Karpas-422 (cell line): ENCODE measurements around the gene PXMP4. TPM values are rescaled to one million over a fixed set of nuclear protein-coding genes. Genes with fewer than 3 reads are reported as not detected.

Source experiments
- DNase-seq: peaks from one replicate; pipeline ENCODE4 v3.0.0-alpha.2; 2015
- H2AFZ ChIP-seq: fragments of 200-600 bp; sonication (generic); 2 replicates; pipeline ENCODE4 v1.6.1; 2014; ENCODE audit warnings: antibody characterized with exemption, low read length, mixed read lengths
- H3K27ac ChIP-seq: fragments of 200-600 bp; sonication (generic); 2 replicates; pipeline ENCODE4 v1.5.1; 2014; ENCODE audit warnings: mild to moderate bottlenecking, low read length, moderate library complexity
- H3K27me3 ChIP-seq: fragments of 200-600 bp; sonication (generic); 2 replicates; pipeline ENCODE4 v1.6.1; 2014; ENCODE audit warnings: low read length, mixed read lengths
- H3K36me3 ChIP-seq: fragments of 200-600 bp; sonication (generic); 2 replicates; pipeline ENCODE4 v1.6.1; 2014; ENCODE audit warnings: low read length, mixed read lengths; ENCODE audit not compliant: insufficient read depth
- H3K4me1 ChIP-seq: fragments of 200-600 bp; sonication (generic); 2 replicates; pipeline ENCODE4 v1.6.1; 2014; ENCODE audit warnings: mild to moderate bottlenecking, low read length, mixed read lengths
- H3K4me2 ChIP-seq: fragments of 200-600 bp; sonication (generic); 2 replicates; pipeline ENCODE4 v1.6.1; 2014; ENCODE audit warnings: low read length, low read depth, mild to moderate bottlenecking; ENCODE audit not compliant: poor library complexity, severe bottlenecking
- H3K4me3 ChIP-seq: fragments of 200-600 bp; sonication (generic); 2 replicates; pipeline ENCODE4 v1.5.1; 2014; ENCODE audit warnings: mild to moderate bottlenecking, antibody characterized with exemption, low read length, mixed read lengths
- H3K79me2 ChIP-seq: fragments of 200-600 bp; sonication (generic); 2 replicates; pipeline ENCODE4 v1.6.1; 2014; ENCODE audit warnings: mild to moderate bottlenecking, low read length, mixed read lengths
- H3K9ac ChIP-seq: fragments of 200-600 bp; sonication (generic); 2 replicates; pipeline ENCODE4 v1.6.0; 2014; ENCODE audit warnings: low read length
- H3K9me2 ChIP-seq: fragments of 200-600 bp; sonication (generic), shearing (Covaris generic); replicated peaks from 2 replicates; pipeline ENCODE4 v1.6.0; 2014; ENCODE audit warnings: mild to moderate bottlenecking, low read length, moderate library complexity; ENCODE audit not compliant: insufficient read depth
- H3K9me3 ChIP-seq: fragments of 300-700, 200-600 bp; sonication (generic); 2 replicates; pipeline ENCODE4 v1.6.1; 2014; ENCODE audit warnings: low read length, mixed read lengths
- H4K20me1 ChIP-seq: fragments of 200-600 bp; sonication (generic); 2 replicates; pipeline ENCODE4 v1.6.1; 2014; ENCODE audit warnings: mild to moderate bottlenecking, antibody characterized with exemption, low read length, low read depth; ENCODE audit not compliant: insufficient read depth
- total RNA-seq: library from RNA; depleted of rRNA; stranded (reverse); fragments of >200 nt; shearing (Covaris generic); gene quantifications from 2 replicates; pipeline ENCODE4 v1.2.3, GENCODE V29; 2014; ENCODE audit warnings: low replicate concordance

The PXMP4 gene
- total RNA-seq, 1 experiment from 2014 or later = 4.7 TPM

DNA sequence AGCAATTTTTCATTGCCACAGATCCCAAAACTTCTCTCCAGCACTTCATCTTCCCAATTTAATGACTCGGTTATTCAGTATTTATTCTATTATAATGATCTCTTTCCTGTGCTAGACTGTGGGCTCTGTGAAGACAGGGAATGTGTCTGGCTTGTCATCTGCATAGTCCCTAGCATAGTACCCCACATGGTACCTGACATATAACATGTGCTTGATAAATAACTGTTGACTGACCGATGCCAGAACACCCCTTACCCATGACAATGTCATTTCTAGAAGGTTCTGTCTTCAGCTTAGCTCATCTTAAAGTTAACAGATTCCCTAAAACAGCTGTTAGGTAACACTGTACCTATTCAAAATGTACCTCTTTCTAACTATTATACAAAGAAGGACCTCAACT lies 3.6 kb downstream of the PXMP4 start:
- Histone ChIP-seq H3K9me2 (no peaks in the 10 kb centered on the region), H3K4me3 (no peak overlapping the region), H3K27me3 (no peaks in the 10 kb centered on the region), H3K9ac (no peak overlapping the region), H3K9me3 (no peaks in the 10 kb centered on the region), H4K20me1 (no peaks in the 10 kb centered on the region), H3K36me3 (no peaks in the 10 kb centered on the region), H3K27ac (no peak overlapping the region), H3K4me2 (no peak overlapping the region), H3K4me1 (peaks cover 6% of the 10 kb centered on the region), H2AFZ (no peak overlapping the region), H3K79me2 (0 out of 2 replicates have a peak, but pooled peaks cover 6% of the 10 kb centered on the region)
- no peak for DNase-seq

DNA sequence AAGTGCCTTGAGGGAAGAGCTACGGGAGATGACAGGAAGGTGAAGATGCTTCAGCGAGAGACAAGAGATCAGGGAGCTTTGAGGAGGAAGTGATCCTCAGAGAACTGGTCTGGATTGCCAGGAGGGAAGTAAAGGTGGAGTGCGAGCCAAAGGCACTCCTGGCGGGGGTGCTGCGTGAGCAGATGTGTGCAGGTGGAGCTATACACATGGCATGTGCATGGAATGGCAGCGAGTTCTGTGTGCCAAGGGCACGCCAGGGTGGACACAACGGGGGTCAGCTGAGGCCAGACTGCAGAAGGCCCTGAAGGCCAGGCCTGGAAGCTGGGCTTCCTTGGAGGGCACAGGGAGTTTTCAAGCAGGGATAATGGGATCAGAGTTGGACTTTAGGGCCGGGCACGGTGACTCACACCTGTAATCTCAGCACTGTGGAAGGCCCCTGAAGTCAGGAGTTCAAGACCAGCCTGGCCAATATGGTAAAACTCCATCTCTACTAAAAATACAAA lies 6.2 kb downstream of the PXMP4 start:
- no peak overlapping the region for H2AFZ ChIP-seq
- DNase-seq = no peak
- H3K4me3 ChIP-seq = no peak overlapping the region
- H3K27ac ChIP-seq = no peak overlapping the region
- H3K36me3 ChIP-seq = no peaks in the 10 kb centered on the region
- no peaks in the 10 kb centered on the region for H3K9me3 ChIP-seq
- H3K4me2 ChIP-seq = no peak overlapping the region
- H3K9ac ChIP-seq = no peak overlapping the region
- H3K27me3 ChIP-seq = no peaks in the 10 kb centered on the region
- no peaks in the 10 kb centered on the region for H3K9me2 ChIP-seq
- H3K79me2 ChIP-seq = no peaks in the 10 kb centered on the region
- H4K20me1 ChIP-seq = no peaks in the 10 kb centered on the region
- peaks cover 7% of the 10 kb centered on the region; the same call in 1 of the 2 replicates for H3K4me1 ChIP-seq

DNA sequence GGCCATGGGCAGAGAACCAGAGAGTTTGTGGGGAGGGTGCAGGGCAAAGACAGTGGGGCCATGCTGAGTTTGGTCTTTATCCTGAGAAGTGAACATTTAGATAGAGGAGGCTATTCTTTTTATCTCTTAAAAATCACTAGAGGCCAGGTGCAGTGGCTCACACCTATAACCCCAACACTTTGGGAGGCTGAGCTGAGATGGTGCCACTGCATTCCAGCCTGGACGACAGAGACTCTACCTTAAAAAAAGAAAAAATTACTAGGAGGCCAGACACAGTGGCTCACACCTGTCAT lies 8.7 kb downstream of the PXMP4 start:
- Histone ChIP-seq H4K20me1 (no peaks in the 10 kb centered on the region), H3K9ac (no peak overlapping the region), H3K79me2 (no peaks in the 10 kb centered on the region), H3K4me1 (peaks cover 9% of the 10 kb centered on the region; the same call in 1 of the 2 replicates), H3K9me3 (no peaks in the 10 kb centered on the region), H3K27me3 (no peaks in the 10 kb centered on the region), H3K9me2 (no peaks in the 10 kb centered on the region), H2AFZ (no peak overlapping the region), H3K27ac (no peak overlapping the region), H3K4me2 (no peak overlapping the region), H3K36me3 (no peaks in the 10 kb centered on the region), H3K4me3 (no peak overlapping the region)
- DNase-seq = no peak

GRCh38 chr20:33710681-33711445 lies 9.2 kb downstream of the PXMP4 start:
- DNase-seq = no peak
- Histone ChIP-seq H2AFZ (no peak overlapping the region), H3K79me2 (no peaks in the 10 kb centered on the region), H3K36me3 (no peaks in the 10 kb centered on the region), H4K20me1 (no peaks in the 10 kb centered on the region), H3K9me3 (no peaks in the 10 kb centered on the region), H3K9me2 (no peaks in the 10 kb centered on the region), H3K4me2 (no peak overlapping the region), H3K27ac (no peak overlapping the region), H3K9ac (no peak overlapping the region), H3K4me1 (peaks cover 14% of the 10 kb centered on the region), H3K4me3 (no peak overlapping the region), H3K27me3 (no peaks in the 10 kb centered on the region)

DNA sequence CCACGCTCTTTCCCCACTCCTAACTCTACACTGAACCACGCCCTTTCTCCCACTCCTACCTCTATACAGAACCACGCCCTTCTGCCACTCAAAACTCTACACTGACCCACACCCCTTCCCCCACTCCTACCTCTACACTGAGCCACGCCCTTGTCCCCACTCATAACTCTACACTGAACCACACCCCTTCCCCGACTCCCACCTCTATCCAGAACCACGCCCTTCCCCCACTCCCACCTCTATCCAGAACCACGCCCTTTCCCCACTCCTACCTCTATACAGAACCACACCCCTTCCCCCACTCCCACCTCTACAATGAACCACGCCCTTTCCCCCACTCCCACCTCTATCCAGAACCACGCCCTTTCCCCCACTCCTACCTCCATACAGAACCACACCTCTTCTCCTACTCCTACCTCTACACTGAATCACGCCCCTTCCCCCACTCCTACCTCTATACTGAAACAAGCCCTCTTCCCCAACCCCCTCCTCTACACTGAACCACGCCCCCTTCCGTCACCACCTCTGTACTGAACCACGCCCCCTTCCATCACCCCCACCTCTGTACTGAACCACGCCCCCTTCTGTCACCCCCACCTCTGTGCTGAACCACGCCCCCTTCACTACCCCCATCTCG lies 10.1 kb downstream of the PXMP4 start:
- no peak overlapping the region for H2AFZ ChIP-seq
- peaks cover 21% of the 10 kb centered on the region for H3K4me1 ChIP-seq
- no peaks in the 10 kb centered on the region for H3K9me3 ChIP-seq
- H3K36me3 ChIP-seq = no peaks in the 10 kb centered on the region
- no peak overlapping the region for H3K27ac ChIP-seq
- H3K79me2 ChIP-seq = no peaks in the 10 kb centered on the region
- no peak overlapping the region for H3K4me2 ChIP-seq
- no peak for DNase-seq
- H3K4me3 ChIP-seq = no peak overlapping the region
- no peak overlapping the region for H3K9ac ChIP-seq
- H4K20me1 ChIP-seq = no peaks in the 10 kb centered on the region
- H3K27me3 ChIP-seq = no peaks in the 10 kb centered on the region
- no peaks in the 10 kb centered on the region for H3K9me2 ChIP-seq

DNA sequence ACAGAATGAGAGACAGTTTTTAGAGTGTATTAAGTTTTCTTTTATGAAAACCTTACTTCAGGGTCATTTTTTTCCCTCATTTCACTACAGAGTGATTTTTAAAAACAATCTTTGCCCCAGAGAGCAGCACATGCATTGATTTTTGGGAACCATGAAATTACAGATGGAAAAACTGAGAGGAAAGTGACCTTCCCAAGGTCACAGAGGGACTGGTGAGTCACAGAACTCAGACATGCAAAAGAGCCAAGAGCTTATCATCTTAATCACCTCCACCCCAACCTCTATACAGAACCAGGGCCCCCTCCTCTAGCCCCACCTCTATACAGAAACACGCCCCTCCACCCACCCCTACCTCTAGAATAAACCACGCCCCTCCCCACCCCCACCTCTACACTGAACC lies 10.7 kb downstream of the PXMP4 start:
- Histone ChIP-seq H3K4me2 (no peak overlapping the region), H3K36me3 (no peaks in the 10 kb centered on the region)

GRCh38 chr20:33707668-33708067 lies 12.4 kb downstream of the PXMP4 start:
- H3K4me1 ChIP-seq = peaks cover 21% of the 10 kb centered on the region
- H3K9me2 ChIP-seq = no peaks in the 10 kb centered on the region
- H2AFZ ChIP-seq = no peak overlapping the region
- no peaks in the 10 kb centered on the region for H3K36me3 ChIP-seq
- no peak overlapping the region for H3K4me2 ChIP-seq
- H4K20me1 ChIP-seq = no peaks in the 10 kb centered on the region
- no peaks in the 10 kb centered on the region for H3K9me3 ChIP-seq
- H3K27me3 ChIP-seq = no peaks in the 10 kb centered on the region
- H3K79me2 ChIP-seq = no peaks in the 10 kb centered on the region
- DNase-seq = no peak
- H3K4me3 ChIP-seq = no peak overlapping the region
- H3K9ac ChIP-seq = no peak overlapping the region
- H3K27ac ChIP-seq = no peak overlapping the region

More for the DNA sequence above, 10.7 kb downstream of the PXMP4 start:
- Histone ChIP-seq H2AFZ (no peak overlapping the region), H3K9me2 (no peaks in the 10 kb centered on the region), H3K9ac (no peak overlapping the region), H3K27me3 (no peaks in the 10 kb centered on the region), H3K79me2 (no peaks in the 10 kb centered on the region), H3K4me3 (no peak overlapping the region), H3K9me3 (no peaks in the 10 kb centered on the region), H3K4me1 (peaks cover 21% of the 10 kb centered on the region), H4K20me1 (no peaks in the 10 kb centered on the region), H3K27ac (no peak overlapping the region)
- no peak for DNase-seq

DNA sequence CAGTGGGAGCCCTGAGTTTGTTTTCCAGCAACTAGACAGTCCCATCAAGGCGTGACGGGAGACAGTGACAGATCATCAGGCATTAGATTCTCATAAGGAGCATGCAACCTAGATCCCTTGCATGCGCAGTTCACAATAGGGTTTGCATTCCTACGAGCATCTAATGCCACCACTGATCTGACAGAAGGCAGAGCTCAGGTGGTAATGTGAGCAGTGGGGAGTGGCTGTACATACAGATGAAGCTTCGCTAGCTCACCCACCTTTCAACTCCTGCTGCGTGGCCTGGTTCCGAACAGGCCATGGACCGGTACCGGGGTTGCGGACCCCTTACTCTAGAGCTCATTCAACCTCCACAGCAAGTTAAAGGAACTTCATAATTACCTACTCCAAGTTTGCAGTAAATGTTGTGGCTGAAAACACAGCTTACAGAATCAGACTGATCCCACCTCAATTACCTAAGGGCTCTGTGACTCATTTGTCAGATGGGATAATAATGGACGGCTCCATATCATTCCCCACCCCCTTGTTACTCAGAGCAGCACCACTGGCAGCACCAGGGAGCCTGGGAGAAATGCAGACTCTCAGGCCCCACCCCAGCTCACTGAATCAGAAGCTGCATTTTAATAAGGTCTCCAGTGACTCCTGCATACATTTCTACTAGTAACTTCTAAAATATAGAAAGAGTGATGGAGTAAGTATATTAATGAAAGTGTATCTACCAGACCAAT lies 15.7 kb downstream of the PXMP4 start:
- no peak overlapping the region for H3K9ac ChIP-seq
- no peaks in the 10 kb centered on the region for H3K36me3 ChIP-seq
- H2AFZ ChIP-seq = no peak overlapping the region
- no peak overlapping the region for H3K4me2 ChIP-seq
- no peaks in the 10 kb centered on the region for H3K9me3 ChIP-seq
- H4K20me1 ChIP-seq = no peaks in the 10 kb centered on the region
- no peaks in the 10 kb centered on the region for H3K27me3 ChIP-seq
- H3K9me2 ChIP-seq = no peaks in the 10 kb centered on the region
- no peak overlapping the region for H3K4me3 ChIP-seq
- H3K79me2 ChIP-seq = no peaks in the 10 kb centered on the region
- H3K4me1 ChIP-seq = peaks cover 16% of the 10 kb centered on the region
- no peak for DNase-seq
- H3K27ac ChIP-seq = no peak overlapping the region
